Measurements from ENCODE around the gene F2RL3. TPM values are rescaled to one million over a fixed set of nuclear protein-coding genes. Genes with fewer than 3 reads are reported as not detected.

The F2RL3 gene
- total and polyA plus RNA-seq, 2 experiments from 2014 or later: 0.33 to 1.0 TPM

DNA sequence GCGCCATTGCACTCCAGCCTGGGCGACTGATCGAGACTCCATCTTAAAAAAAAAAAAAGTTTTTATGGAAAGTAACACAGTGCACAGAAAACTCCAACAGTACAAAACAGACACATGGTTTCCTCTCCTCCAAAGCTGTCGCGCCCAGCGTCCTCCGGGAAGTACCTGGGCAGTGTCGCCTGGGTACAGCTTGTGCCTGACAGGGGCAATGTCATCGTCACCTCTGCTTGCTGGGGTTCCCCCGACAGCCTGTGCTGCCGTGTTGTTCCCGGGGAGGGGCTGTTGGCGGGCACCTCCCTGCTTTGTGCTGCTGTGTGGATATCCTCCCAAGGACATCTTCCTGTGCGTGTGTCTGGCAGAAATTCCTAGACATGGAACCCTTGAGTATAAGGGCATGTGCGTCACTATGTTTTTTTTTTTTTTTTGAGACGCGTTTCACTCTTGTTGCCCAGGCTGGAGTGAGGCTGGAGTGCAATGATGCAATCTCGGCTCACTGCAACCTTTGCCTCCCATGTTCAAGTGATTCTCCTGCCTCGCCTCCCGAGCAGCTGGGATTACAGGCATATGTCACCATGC, 2.4 kb upstream of the F2RL3 start:
- Histone ChIP-seq H3K36me3 (no peaks in the 10 kb centered on the region), H3K27ac (no peak overlapping the region)
- no peak for TF ChIP-seq CTCF (IDR thresholded peaks at IDR 0.05; ENCODE audit: low read depth, low read length)

DNA sequence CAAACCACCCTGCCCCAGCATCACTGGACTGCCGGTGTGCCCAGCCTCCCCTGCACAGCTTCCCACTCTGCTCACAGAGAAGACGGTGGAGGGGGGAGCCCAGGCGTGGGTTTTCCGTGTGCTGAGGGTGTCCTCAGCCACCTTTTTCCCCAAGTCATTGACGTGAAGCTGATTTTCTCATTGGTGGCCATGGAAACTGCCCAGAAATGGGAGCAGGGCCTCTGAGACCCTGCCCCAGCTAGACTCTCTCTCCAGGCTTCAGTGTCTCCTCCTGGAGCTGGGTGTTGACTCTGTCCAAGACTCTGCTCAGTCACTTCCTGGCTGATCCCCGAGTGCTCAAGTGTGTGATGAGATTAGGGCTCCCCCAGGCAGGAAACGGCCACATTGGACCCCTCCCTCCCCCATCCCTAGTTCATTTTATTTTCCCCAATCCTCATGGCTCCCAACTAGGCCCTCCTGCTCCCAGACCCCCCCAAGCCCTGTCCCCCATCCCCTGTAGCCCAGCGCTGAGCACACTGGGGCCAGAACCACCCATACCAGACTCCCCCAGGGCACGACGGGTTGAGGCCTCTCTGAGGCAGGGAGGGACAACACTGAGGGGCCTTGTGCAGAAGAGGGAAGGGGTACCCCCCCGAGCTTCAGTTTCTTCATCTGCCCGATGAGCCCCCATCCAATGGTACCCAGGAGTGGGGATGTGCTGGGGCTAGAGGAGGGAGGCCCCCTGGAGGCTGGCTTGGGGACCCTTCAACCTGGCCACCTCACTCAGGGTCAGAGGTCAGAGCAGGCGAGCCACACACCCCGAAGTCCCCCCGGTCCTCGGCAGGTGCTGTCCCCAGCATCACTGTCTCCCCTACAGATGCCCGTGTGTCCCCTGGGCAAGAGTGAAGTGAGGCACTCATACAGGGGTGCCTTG, 1.2 kb upstream of the F2RL3 start:
- H3K27ac ChIP-seq: peak overlapping the region; percentile 73

More for the DNA sequence above, 2.4 kb upstream of the F2RL3 start:
- Histone ChIP-seq H3K4me1 (ENCODE audit: low read depth) (peaks cover 31% of the 10 kb centered on the region), H3K4me3 (no peak overlapping the region), H3K9me3 (ENCODE audit: low read depth) (no peaks in the 10 kb centered on the region), H3K27me3 (no peaks in the 10 kb centered on the region)
- peak in 1 of 2 donors; percentile 93 for DNase-seq (ENCODE audit: low read depth in 1 of 2, low spot score in 1 of 2)

GRCh38 chr19:16889366-16889882, 625 bp downstream of the F2RL3 start:
- no peak overlapping the region for H3K4me3 ChIP-seq
- H3K9me3 ChIP-seq (ENCODE audit: low read depth): no peaks in the 10 kb centered on the region
- H3K27ac ChIP-seq: peak overlapping the region; percentile 95
- H3K4me1 ChIP-seq (ENCODE audit: low read depth): peaks cover 31% of the 10 kb centered on the region
- H3K36me3 ChIP-seq: no peaks in the 10 kb centered on the region
- H3K27me3 ChIP-seq: no peaks in the 10 kb centered on the region
- DNase-seq (ENCODE audit: low read depth in 1 of 2, low spot score in 1 of 2): no peak
- TF ChIP-seq CTCF (IDR thresholded peaks at IDR 0.05; ENCODE audit: low read depth, low read length): no peak

More for the DNA sequence above, 1.2 kb upstream of the F2RL3 start:
- Histone ChIP-seq H3K4me1 (ENCODE audit: low read depth) (peaks cover 31% of the 10 kb centered on the region), H3K9me3 (ENCODE audit: low read depth) (no peaks in the 10 kb centered on the region), H3K36me3 (no peaks in the 10 kb centered on the region), H3K27me3 (no peaks in the 10 kb centered on the region), H3K4me3 (no peak overlapping the region)
- no peak for TF ChIP-seq CTCF (IDR thresholded peaks at IDR 0.05; ENCODE audit: low read depth, low read length)
- peak in 1 of 2 donors; percentile 21 for DNase-seq (ENCODE audit: low read depth in 1 of 2, low spot score in 1 of 2)

DNA sequence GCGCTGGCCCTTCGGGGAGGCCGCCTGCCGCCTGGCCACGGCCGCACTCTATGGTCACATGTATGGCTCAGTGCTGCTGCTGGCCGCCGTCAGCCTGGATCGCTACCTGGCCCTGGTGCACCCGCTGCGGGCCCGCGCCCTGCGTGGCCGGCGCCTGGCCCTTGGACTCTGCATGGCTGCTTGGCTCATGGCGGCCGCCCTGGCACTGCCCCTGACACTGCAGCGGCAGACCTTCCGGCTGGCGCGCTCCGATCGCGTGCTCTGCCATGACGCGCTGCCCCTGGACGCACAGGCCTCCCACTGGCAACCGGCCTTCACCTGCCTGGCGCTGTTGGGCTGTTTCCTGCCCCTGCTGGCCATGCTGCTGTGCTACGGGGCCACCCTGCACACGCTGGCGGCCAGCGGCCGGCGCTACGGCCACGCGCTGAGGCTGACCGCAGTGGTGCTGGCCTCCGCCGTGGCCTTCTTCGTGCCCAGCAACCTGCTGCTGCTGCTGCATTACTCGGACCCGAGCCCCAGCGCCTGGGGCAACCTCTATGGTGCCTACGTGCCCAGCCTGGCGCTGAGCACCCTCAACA, 1.2 kb downstream of the F2RL3 start:
- no peaks in the 10 kb centered on the region for H3K27me3 ChIP-seq
- peak overlapping the region; percentile 95 for H3K27ac ChIP-seq
- no peaks in the 10 kb centered on the region for H3K9me3 ChIP-seq (ENCODE audit: low read depth)
- H3K4me3 ChIP-seq: no peak overlapping the region
- H3K4me1 ChIP-seq (ENCODE audit: low read depth): peaks cover 31% of the 10 kb centered on the region
- no peak for TF ChIP-seq CTCF (IDR thresholded peaks at IDR 0.05; ENCODE audit: low read depth, low read length)
- no peaks in the 10 kb centered on the region for H3K36me3 ChIP-seq
- no peak for DNase-seq (ENCODE audit: low read depth in 1 of 2, low spot score in 1 of 2)

DNA sequence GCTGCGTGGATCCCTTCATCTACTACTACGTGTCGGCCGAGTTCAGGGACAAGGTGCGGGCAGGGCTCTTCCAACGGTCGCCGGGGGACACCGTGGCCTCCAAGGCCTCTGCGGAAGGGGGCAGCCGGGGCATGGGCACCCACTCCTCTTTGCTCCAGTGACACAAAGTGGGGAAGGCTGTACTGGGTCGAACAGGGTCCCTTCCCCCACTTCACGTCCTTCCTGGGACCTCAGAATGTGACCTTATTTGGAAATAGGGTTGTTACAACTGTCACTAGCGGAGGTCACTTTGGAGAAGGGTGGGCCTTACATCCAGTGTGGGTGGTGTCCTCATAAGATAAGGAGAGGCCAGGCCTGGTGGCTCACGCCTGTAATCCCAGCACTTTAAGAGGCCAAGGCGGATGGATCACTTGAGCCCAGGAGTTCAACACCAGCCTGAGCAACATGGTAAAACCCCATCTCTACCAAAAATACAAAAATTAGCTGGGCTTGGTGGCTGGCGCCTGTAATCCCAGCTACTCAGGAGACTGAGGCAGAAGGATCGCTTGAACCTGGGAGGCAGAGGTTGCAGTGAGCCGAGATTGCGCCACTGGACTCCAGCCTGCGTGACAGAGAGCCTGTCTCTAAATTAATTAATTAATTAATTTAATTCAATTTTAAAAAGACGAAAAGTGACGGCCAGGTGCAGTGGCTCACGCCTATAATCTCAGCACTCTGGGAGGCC, 1.8 kb downstream of the F2RL3 start:
- Histone ChIP-seq H3K4me3 (no peak overlapping the region), H3K27me3 (no peaks in the 10 kb centered on the region), H3K36me3 (no peaks in the 10 kb centered on the region), H3K27ac (peak overlapping the region; percentile 95), H3K9me3 (ENCODE audit: low read depth) (no peaks in the 10 kb centered on the region), H3K4me1 (ENCODE audit: low read depth) (peaks cover 31% of the 10 kb centered on the region)
- peak in 1 of 2 donors; percentile 66 for DNase-seq (ENCODE audit: low read depth in 1 of 2, low spot score in 1 of 2)
- no peak for TF ChIP-seq CTCF (IDR thresholded peaks at IDR 0.05; ENCODE audit: low read depth, low read length)

All from cardiac muscle cell (in vitro differentiated cells and primary cell).